Fibroblast of upper back skin (primary cell): Measurements from ENCODE around the gene BRINP3.
A peak's percentile ranks its signal among the peaks of the same experiment; 100 is the strongest.

Source experiments
- DNase-seq: peaks from one replicate; pipeline ENCODE4 v3.0.0-alpha.2; 2013

BRINP3 gene

GRCh38 chr1:190444464-190444863, 33.2 kb downstream of the BRINP3 start:
- no peak for DNase-seq

DNA sequence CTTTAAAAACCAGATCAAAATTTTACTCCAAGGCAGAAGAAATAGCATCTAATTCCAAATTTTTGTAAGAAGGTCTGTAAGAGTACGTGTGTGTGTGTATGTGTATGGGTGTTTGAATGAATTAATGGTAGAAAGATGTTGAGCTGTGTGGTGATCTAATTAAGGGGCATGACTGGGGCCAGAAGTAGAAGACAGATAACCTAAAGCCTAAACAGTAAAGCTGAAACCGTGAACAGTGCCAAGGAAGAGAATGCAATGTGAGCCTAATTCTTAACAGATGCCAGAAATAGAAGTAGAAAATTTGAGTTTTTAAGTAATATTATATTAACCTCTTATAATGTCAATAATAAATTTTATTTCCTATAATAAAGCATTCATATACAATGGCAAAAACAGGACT, 38.2 kb downstream of the BRINP3 start:
- DNase-seq, result no peak

DNA sequence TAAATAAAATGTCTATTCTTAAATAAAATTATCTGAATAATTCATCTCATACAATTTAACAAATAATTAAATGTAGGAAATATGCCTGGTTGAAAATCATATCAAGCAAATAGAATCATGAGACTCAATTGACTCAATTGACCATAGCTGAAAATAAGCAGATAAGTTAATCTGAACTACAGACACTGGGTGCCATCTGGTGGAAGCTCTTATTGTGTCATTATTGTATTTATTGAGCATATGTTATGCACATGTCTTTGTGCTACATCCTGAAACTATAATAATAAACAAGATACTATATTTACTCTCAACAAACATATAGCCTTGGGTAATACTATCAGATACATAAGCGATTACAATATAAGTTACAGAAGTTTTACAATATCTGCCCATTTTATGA, 41.0 kb downstream of the BRINP3 start:
- peak; percentile 55 for DNase-seq

DNA sequence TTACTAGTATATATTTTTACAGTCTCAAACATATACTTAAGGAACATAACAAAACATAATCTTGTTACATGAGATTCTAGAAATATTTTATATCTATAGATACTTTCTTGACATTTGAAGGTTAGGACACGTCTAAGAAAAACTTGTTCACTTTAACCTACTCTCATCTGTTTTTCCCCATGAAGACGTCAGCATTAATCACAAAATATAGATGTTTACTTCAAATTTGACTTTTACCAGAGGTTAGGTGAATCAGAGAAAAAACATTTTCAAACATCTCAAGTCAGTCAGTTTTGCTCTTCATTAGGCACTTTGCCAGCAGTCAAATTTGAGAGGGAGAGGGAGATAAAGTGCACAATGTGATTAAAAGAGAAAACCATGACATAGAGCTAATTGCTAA, 47.7 kb downstream of the BRINP3 start:
- no peak for DNase-seq

DNA sequence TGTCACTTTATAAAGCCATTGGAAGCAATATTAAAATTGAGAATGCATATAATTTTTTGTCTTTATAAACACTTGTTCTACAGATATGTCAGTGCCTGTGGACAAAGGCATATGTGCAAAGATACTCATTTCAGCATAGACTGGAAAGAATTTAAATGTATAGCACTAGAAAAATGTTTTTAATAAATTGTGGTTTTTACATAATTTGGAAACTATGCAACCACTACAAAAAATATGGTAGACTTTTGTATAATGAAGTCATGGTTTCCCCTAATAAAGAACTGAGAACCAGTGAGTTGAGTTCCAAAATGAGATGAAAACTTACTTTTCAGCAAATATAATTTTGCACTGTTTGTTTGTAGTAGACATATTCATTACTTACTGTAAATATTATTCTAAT, 48.5 kb downstream of the BRINP3 start:
- peak; percentile 28 for DNase-seq

DNA sequence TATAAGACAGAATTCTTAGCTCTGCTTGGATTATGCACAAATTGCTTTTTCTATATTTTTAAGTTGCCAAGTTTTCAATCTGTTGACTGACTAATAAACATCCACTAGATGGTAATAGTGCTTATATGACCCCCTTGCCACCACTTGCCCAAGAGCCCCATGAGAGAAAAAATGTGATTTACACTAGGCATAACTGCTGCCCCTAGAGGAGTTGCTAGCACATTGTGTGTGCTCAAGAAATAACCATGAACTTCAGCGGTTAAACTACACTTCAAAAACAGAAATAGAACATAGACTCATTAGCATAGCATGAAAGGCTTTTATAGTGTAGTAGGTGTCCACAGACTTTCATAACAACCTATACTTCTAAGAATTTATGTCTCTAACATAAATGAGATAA, 61.4 kb downstream of the BRINP3 start:
- DNase-seq, result no peak

- DNase-seq, result no peak
Observed at GRCh38 chr1:190413142-190413541, 64.5 kb downstream of the BRINP3 start.

- no peak for DNase-seq
Observed at GRCh38 chr1:190403402-190403801, 74.3 kb downstream of the BRINP3 start.

DNA sequence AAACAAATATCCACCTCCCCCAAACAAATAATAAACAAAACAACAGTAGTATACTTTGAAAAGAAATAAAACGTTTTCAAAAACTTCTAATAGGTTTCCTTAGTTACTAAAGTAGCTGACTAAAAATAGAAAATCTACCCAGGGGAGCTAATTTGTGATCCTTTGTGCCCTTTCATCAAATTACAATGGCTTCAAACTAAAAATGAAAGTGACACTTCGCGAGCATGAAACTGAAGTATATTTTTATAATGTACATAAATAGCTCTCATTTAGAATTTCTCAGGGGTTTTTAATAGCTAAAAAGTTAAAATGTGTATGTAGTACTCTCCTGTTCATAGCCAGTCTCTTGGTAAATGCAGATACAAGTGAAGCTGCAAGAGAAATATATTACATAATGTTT, 78.4 kb downstream of the BRINP3 start:
- DNase-seq, result no peak

DNA sequence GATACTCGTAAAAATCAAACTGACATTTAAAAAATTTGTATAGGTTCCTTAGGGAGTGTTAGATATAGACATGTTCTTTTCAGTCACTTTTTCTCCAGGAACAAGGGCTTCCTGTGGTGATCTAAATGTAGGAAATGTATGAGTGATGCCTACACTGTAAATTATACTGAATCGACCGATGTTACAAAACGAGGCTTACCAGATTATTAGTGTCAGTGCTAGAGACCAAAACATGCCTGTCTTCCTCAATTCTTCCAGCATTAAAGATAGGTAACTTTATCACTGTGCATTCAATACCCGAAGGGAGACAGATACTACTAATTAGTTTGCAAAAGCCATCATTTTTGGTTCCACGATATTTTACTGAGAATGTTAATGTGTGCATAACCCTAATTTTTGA, 86.1 kb downstream of the BRINP3 start:
- no peak for DNase-seq

DNA sequence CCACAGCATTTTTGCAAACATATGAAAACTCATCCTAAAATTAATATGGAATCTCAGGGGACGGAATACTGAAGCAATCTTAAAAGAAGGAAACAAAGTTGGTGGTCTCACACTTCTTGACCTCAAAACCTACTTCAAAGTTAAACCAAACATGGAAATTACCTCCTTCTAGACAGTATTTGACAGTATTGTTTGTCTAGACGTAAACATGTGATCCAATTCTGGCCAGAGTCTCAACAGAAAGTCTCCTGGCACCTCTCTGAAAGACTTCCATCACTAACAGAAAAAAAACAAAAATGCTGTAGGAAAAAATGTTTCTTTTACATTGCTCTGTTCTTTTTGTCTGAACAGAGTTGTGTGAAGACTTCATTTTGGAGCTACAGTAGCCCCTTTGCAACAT, 99.7 kb downstream of the BRINP3 start:
- no peak for DNase-seq

DNA sequence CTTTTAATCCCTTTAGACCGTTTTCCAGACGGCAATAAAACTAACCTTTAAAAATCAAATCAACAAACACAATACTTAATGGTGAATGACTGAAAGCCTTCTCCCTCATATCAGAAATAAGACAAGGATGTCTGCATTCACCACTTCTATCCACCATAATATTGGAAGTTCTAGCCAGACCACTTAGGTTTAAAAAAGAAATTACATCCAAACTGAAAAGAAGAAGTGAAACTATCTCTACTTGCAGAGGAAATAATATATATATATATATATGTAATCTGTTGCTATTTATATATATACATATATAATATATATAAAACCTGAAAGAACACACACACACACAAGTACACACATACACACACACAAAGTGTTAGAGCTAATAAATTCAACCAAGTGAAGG, 100.4 kb downstream of the BRINP3 start:
- DNase-seq, result no peak

DNA sequence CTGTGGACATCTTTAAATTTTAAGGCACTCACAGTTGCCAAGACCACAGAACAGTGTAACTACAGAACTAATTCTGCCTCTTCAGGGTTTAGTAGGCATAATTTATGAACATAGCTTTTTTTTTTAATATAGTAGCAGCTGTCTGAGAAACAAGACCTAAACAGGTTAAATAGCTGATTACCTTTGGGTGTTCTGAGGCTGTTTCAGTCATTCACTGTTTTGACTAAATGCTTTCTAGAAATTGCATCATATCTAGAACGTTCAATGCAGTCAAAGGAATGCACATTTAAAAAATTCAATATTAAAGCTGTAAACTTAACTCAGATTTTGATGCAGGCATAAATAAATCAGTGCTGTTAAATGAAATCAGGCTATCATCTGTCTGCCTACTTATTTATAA, 101.6 kb downstream of the BRINP3 start:
- peak; percentile 50 for DNase-seq

DNA sequence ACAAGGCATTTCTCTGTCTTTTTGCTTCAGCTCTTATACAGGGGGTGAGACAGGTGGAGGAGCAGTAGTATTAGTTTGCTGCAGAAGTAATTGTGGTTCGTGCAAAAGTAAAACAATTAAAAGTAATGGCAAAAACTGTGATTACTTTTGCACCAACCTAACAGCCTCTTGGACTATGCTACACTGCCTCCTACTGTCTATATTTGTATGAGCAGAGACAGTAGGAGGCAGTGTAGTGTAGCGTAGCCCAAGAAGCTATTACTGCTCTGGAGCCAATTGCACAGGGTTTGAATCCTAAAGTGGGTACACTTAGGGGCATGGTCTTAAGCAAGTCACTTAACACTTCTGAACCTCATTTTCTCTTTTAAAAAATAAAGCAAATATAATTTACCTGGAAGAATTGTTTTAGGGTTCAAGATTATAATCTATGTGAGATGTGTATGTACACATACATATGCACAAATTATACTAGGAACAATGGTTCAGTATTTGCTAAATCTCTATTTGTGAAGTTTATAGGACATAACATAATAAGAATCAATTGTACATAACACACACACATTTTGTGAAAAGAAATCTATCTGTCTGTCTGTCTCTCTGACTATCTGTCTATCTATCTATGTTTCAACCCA, 103.8 kb downstream of the BRINP3 start:
- DNase-seq, result peak; percentile 25

DNA sequence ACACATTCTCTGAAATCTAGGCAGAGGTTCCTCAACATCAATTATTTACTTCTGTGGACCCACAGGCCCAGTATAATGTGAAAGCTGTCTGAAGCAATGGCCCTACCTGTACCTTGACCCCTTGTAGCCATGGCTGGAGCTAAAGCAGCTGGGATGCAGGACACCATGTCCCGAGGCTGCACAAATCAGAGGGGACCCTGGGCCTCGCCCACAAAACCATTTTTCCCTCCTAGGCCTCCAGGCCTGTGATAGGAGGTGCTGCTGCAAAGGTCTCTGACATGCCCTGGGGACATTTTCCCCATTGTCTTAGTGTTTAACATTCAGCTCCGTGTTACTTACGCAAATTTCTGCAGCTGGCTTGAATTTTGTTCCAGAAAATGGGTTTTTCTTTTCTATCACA, 110.5 kb downstream of the BRINP3 start:
- no peak for DNase-seq

- DNase-seq, result no peak
Observed at GRCh38 chr1:190365283-190365682, 112.4 kb downstream of the BRINP3 start.

DNA sequence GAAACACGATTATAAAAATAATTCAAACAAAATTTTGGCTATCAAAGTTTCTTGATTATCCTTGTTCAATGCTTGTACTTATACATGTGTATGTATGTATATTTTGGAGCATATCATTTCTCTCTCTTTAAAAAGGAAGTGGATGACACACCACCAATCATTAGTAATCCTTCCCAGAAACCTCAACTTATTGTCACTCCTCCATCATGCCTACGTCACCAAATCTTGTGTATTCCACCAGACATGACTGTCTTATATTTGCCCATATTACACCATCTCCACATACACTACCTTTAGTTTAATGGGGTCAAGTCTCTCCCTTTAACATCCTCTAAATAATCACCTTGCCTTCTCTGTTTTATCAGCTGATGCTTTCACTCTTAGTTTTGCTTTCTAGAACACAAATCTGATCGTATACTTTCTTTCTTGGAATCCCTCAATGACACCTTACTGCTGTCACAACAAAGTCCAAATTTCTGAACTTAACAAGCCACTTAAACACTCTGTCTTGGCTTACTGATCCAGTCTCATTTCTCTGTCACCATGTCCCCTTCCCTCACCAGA, 124.0 kb downstream of the BRINP3 start:
- peak; percentile 35 for DNase-seq

GRCh38 chr1:190344454-190344853, 133.2 kb downstream of the BRINP3 start:
- DNase-seq, result no peak

- no peak for DNase-seq
Observed at GRCh38 chr1:190338829-190339228, 138.8 kb downstream of the BRINP3 start.

DNA sequence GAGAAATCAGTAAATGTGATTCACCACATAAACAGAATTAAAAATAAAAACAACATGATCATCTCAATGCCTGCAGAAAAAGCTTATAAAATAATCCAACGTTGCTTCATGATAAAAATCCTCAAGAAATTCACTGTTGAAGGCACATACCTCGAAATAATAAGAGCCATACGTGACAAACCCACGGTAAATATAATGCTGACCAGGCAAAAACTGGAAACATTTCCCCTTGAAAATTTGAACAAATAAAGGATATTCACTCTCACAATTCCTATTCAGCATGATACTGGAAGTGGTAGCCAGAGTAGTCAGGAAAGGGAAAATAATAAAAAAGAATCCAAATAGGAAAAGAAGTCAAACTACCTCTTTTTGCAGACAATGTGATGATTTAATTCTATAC, 148.8 kb downstream of the BRINP3 start:
- no peak for DNase-seq

GRCh38 chr1:190328361-190328760, 149.3 kb downstream of the BRINP3 start:
- no peak for DNase-seq

- no peak for DNase-seq
Observed at GRCh38 chr1:190327271-190327670, 150.4 kb downstream of the BRINP3 start.

DNA sequence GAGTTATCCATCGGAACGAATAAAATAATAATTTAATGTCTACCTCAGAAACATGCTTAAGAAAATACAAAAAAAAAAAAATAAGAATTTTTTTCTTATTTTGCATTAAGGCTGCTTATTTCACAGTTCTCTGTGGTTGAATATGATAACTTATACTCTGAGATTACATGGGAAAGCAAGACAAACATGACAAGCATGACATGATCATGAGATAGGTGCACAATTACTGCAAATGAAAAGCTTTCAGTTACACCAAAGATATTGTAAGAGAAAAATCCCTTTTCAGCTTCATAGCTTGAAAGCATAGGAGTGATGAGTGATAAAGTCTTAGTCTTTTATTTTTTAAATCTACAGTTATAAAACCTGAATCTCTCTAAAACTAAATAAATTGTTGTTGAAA, 154.1 kb downstream of the BRINP3 start:
- no peak for DNase-seq

- no peak for DNase-seq
Observed at GRCh38 chr1:190322274-190322673, 155.4 kb downstream of the BRINP3 start.

- peak; percentile 35 for DNase-seq
Observed at GRCh38 chr1:190320952-190321351, 156.7 kb downstream of the BRINP3 start.
